HEK293 (cell line): ENCODE results near the gene REPS2.

ENCODE experiments used
- CTCF ChIA-PET: fragments of 350-600 bp; formaldehyde crosslinking; extraction: SDS; loops from one replicate; lab custom pipeline; 2021; ENCODE audit warnings: antibody characterized with exemption; lab: Yijun Ruan, JAX
- POLR2A ChIA-PET: fragments of 300-600 bp; formaldehyde crosslinking; extraction: SDS; loops from one replicate; lab custom pipeline; 2020; ENCODE audit warnings: antibody characterized with exemption, inconsistent platforms; lab: Yijun Ruan, JAX
- H3K27ac ChIP-seq: fragments of 200-500 bp; sonication (Bioruptor generic); 2 replicates; pipeline ENCODE4 v1.5.1; 2014; ENCODE audit warnings: low read depth, low read length, control low read depth, inconsistent platforms; ENCODE audit errors: extremely low read depth
- H3K36me3 ChIP-seq, 2 experiments: fragments of 200-500 bp in 1 of 2; sonication (Bioruptor generic) in 1 of 2; 1 replicate in 1 of 2; 2 replicates in 1 of 2; pipeline ENCODE4 v1.5.1; 2014 to 2017; ENCODE audit warnings: inconsistent platforms in 2 of 2, low read length in 2 of 2; ENCODE audit not compliant: control insufficient read depth in 2 of 2, insufficient read depth in 1 of 2
- H3K4me1 ChIP-seq: fragments of 200-500 bp; sonication (Bioruptor generic); 2 replicates; pipeline ENCODE4 v1.5.1; 2014; ENCODE audit warnings: mild to moderate bottlenecking, low read length, inconsistent platforms; ENCODE audit not compliant: control insufficient read depth, insufficient read depth
- H3K4me3 ChIP-seq: 2 replicates; pipeline ENCODE4 v1.5.1; 2011; ENCODE audit warnings: low read depth, mild to moderate bottlenecking, control low read depth, low read length, moderate library complexity
- H3K9me3 ChIP-seq: fragments of 200-500 bp; sonication (Bioruptor generic); 2 replicates; pipeline ENCODE4 v1.5.1; 2014; ENCODE audit warnings: low read depth, low read length, inconsistent platforms; ENCODE audit not compliant: control insufficient read depth, insufficient read depth
- GLI2 ChIP-seq: fragments of 450-650 bp; formaldehyde crosslinking; IDR thresholded peaks from 2 replicates; pipeline ENCODE4; 2017; ENCODE audit warnings: missing biosample characterization, missing genetic modification characterization, low read depth, borderline replicate concordance
- HIC1 ChIP-seq: fragments of 450-650 bp; formaldehyde crosslinking; IDR thresholded peaks from 2 replicates; pipeline ENCODE4 v1.5.1; 2016; ENCODE audit warnings: missing biosample characterization, missing genetic modification characterization
- HOXA7 ChIP-seq: sonication (generic); formaldehyde crosslinking; IDR thresholded peaks from 2 replicates; pipeline ENCODE4 v1.8.1; 2022; ENCODE audit warnings: missing genetic modification reagents, borderline replicate concordance
- KLF7 ChIP-seq: fragments of 450-650 bp; formaldehyde crosslinking; IDR thresholded peaks from 2 replicates; pipeline ENCODE4 v1.5.1; 2016; ENCODE audit warnings: missing biosample characterization, missing genetic modification characterization, borderline replicate concordance
- MYNN ChIP-seq: fragments of 450-650 bp; formaldehyde crosslinking; IDR thresholded peaks from 2 replicates; pipeline ENCODE4 v1.5.1; 2016; ENCODE audit warnings: missing biosample characterization, missing genetic modification characterization, borderline replicate concordance
- SP2 ChIP-seq: fragments of 450-650 bp; formaldehyde crosslinking; IDR thresholded peaks from 2 replicates; pipeline ENCODE4 v1.5.1; 2016; ENCODE audit warnings: missing biosample characterization, missing genetic modification characterization
- ZBTB17 ChIP-seq: fragments of 450-650 bp; formaldehyde crosslinking; IDR thresholded peaks from 2 replicates; pipeline ENCODE4 v1.5.1; 2016; ENCODE audit warnings: missing biosample characterization, missing genetic modification characterization
- ZBTB21 ChIP-seq: fragments of 450-650 bp; formaldehyde crosslinking; IDR thresholded peaks from 2 replicates; pipeline ENCODE4 v1.5.1; 2017; ENCODE audit warnings: missing biosample characterization, missing genetic modification characterization
- ZFP3 ChIP-seq: fragments of 450-650 bp; formaldehyde crosslinking; IDR thresholded peaks from 2 replicates; pipeline ENCODE4 v1.5.1; 2016; ENCODE audit warnings: low read depth, missing biosample characterization, missing genetic modification characterization
- ZFP41 ChIP-seq: fragments of 450-650 bp; formaldehyde crosslinking; IDR thresholded peaks from 2 replicates; pipeline ENCODE4 v1.5.1; 2016; ENCODE audit warnings: missing biosample characterization, missing genetic modification characterization, borderline replicate concordance
- ZFP69B ChIP-seq: fragments of 450-650 bp; formaldehyde crosslinking; IDR thresholded peaks from 2 replicates; pipeline ENCODE4 v1.5.1; 2016; ENCODE audit warnings: missing biosample characterization, missing genetic modification characterization
- ZNF114 ChIP-seq: fragments of 450-650 bp; formaldehyde crosslinking; IDR thresholded peaks from 2 replicates; pipeline ENCODE4 v1.5.0; 2017; ENCODE audit warnings: missing biosample characterization, missing genetic modification characterization
- ZNF157 ChIP-seq: fragments of 450-650 bp; formaldehyde crosslinking; IDR thresholded peaks from 2 replicates; pipeline ENCODE4 v1.5.1; 2016; ENCODE audit warnings: missing biosample characterization, missing genetic modification characterization
- ZNF239 ChIP-seq: fragments of 450-650 bp; formaldehyde crosslinking; IDR thresholded peaks from 2 replicates; pipeline ENCODE4 v1.5.1; 2016; ENCODE audit warnings: missing biosample characterization, missing genetic modification characterization
- ZNF37A ChIP-seq: fragments of 450-650 bp; IDR thresholded peaks from 2 replicates; pipeline ENCODE4 v1.5.1; 2018; ENCODE audit warnings: missing biosample characterization, missing genetic modification characterization
- ZNF404 ChIP-seq: fragments of 450-650 bp; formaldehyde crosslinking; IDR thresholded peaks from 2 replicates; pipeline ENCODE4 v1.5.1; 2017; ENCODE audit warnings: missing biosample characterization, missing genetic modification characterization
- ZNF488 ChIP-seq: fragments of 450-650 bp; formaldehyde crosslinking; IDR thresholded peaks from 2 replicates; pipeline ENCODE4 v1.5.1; 2016; ENCODE audit warnings: missing biosample characterization, missing genetic modification characterization
- ZNF518A ChIP-seq: fragments of 450-650 bp; formaldehyde crosslinking; conservative IDR thresholded peaks from 2 replicates; pipeline ENCODE4 v1.5.1; 2016; ENCODE audit warnings: low read depth, missing biosample characterization, missing genetic modification characterization
- ZNF580 ChIP-seq: fragments of 450-650 bp; formaldehyde crosslinking; IDR thresholded peaks from 2 replicates; pipeline ENCODE4 v1.5.1; 2016; ENCODE audit warnings: missing biosample characterization, missing genetic modification characterization
- ZNF585B ChIP-seq: fragments of 450-650 bp; formaldehyde crosslinking; IDR thresholded peaks from 2 replicates; pipeline ENCODE4 v1.5.1; 2016; ENCODE audit warnings: missing biosample characterization, missing genetic modification characterization
- ZNF626 ChIP-seq: fragments of 450-650 bp; sonication (Bioruptor Pico); formaldehyde crosslinking; IDR thresholded peaks from 2 replicates; pipeline ENCODE4 v1.5.1; 2018; ENCODE audit warnings: missing biosample characterization, missing genetic modification characterization, inconsistent platforms
- ZNF645 ChIP-seq: fragments of 450-650 bp; formaldehyde crosslinking; IDR thresholded peaks from 2 replicates; pipeline ENCODE4; 2016; ENCODE audit warnings: missing biosample characterization, missing genetic modification characterization
- ZNF707 ChIP-seq: fragments of 450-650 bp; formaldehyde crosslinking; IDR thresholded peaks from 2 replicates; pipeline ENCODE4 v1.5.1; 2016; ENCODE audit warnings: missing biosample characterization, missing genetic modification characterization
- ZNF777 ChIP-seq: fragments of 450-650 bp; formaldehyde crosslinking; IDR thresholded peaks from 2 replicates; pipeline ENCODE4 v1.5.1; 2017; ENCODE audit warnings: missing biosample characterization, missing genetic modification characterization, borderline replicate concordance
- ZNF792 ChIP-seq: fragments of 450-650 bp; formaldehyde crosslinking; IDR thresholded peaks from 2 replicates; pipeline ENCODE4 v1.5.1; 2016; ENCODE audit warnings: missing biosample characterization, missing genetic modification characterization
- ZNF830 ChIP-seq: fragments of 450-650 bp; IDR thresholded peaks from 2 replicates; pipeline ENCODE4 v1.5.0; 2018; ENCODE audit warnings: missing biosample characterization, missing genetic modification characterization, low read depth, mild to moderate bottlenecking, moderate library complexity
- ZSCAN16 ChIP-seq: fragments of 450-650 bp; formaldehyde crosslinking; IDR thresholded peaks from 2 replicates; pipeline ENCODE4 v1.5.1; 2016; ENCODE audit warnings: missing biosample characterization, missing genetic modification characterization

Gene REPS2

GRCh38 chrX:16931371-16931770 lies 15.1 kb upstream of the REPS2 start:
- Histone ChIP-seq H3K27ac (no peak overlapping the region), H3K4me1 (peaks cover 4% of the 10 kb centered on the region), H3K9me3 (no peaks in the 10 kb centered on the region), H3K36me3 (no peaks in the 10 kb centered on the region), H3K4me3 (no peak overlapping the region)
- ChIA-PET CTCF (interaction anchor here (0.6 kb wide), 1 partner anchor 644 kb away, joined by 3 read pairs; no protein-coding TSS in a partner anchor), POLR2A (no interaction called here)
- TF ChIP-seq ZFP41 (tag by site-specific recombination) (no peak), MYNN (tag by site-specific recombination) (no peak), ZNF626 (tag by site-specific recombination) (no peak), ZNF157 (tag by site-specific recombination) (no peak), KLF7 (no peak), HIC1 (tag by site-specific recombination) (no peak), ZNF239 (tag by site-specific recombination) (no peak), ZNF777 (tag by site-specific recombination) (no peak), GLI2 (no peak), ZNF404 (no peak), ZNF830 (no peak), ZSCAN16 (tag by site-specific recombination) (no peak), ZBTB17 (tag by site-specific recombination) (no peak), ZNF518A (tag by site-specific recombination) (no peak)
- TF ChIP-seq, all 188 proteins: peak for 0

GRCh38 chrX:16931855-16932575 lies 14.4 kb upstream of the REPS2 start:
- POLR2A ChIA-PET: no interaction called here
- CTCF ChIA-PET: interaction anchor here (1.2 to 1.3 kb wide), 2 partner anchors 39 to 48 kb away, joined by 3 to 6 read pairs; no protein-coding TSS in a partner anchor
- Histone ChIP-seq H3K36me3 (no peaks in the 10 kb centered on the region), H3K27ac (no peak overlapping the region), H3K4me3 (no peak overlapping the region), H3K4me1 (peaks cover 4% of the 10 kb centered on the region), H3K9me3 (no peaks in the 10 kb centered on the region)
- TF ChIP-seq SP2 (tag by site-specific recombination) (no peak), ZNF792 (tag by site-specific recombination) (no peak), ZNF830 (no peak), ZNF114 (tag by site-specific recombination) (no peak), ZFP3 (tag by site-specific recombination) (no peak), ZNF37A (tag by site-specific recombination) (no peak), ZNF580 (tag by site-specific recombination) (no peak), ZNF645 (tag by site-specific recombination) (no peak), HOXA7 (no peak), ZFP69B (tag by site-specific recombination) (no peak), ZNF707 (no peak), ZBTB21 (tag by site-specific recombination) (no peak), ZNF488 (tag by site-specific recombination) (no peak), ZNF585B (tag by site-specific recombination) (no peak)
